ENCODE measurements around the gene OGA. TPM values are rescaled to one million over a fixed set of nuclear protein-coding genes. Genes with fewer than 3 reads are reported as not detected.

Gene OGA
- total and polyA plus RNA-seq, 2 of the 8 experiments (the other 6 are each of a cell fraction or from before 2014, with no cell fraction given): 31.2 to 107 TPM

GRCh38 chr10:101838416-101838970 lies 20.2 kb upstream of the OGA start:
- Histone ChIP-seq H2AFZ (ENCODE audit: low read length) (no peak overlapping the region), H3K4me2 (ENCODE audit: insufficient read depth in 1 of 2, low read depth in 2 of 2, low read length in 2 of 2) (peak overlapping the region; percentile 90 to 95; a peak in 1 of 4 replicates), H3K23ac (ENCODE audit: insufficient read length) (no peak overlapping the region), H3K56ac (replicated peaks; ENCODE audit: insufficient read length, low read depth, low read length) (no peak overlapping the region), H3K27me3 (replicated peaks in 1 of 4; ENCODE audit: control insufficient read depth in 3 of 4, extremely low read depth in 1 of 4, insufficient read depth in 3 of 4, low read length in 3 of 4) (peaks cover 3 to 18% (median 18%) of the 10 kb centered on the region in 4 experiments), H2BK20ac (ENCODE audit: low read length) (no peak overlapping the region), H3K4me3 (ENCODE audit: extremely low read depth in 1 of 4, insufficient read depth in 2 of 4, low read depth in 3 of 4, low read length in 4 of 4) (no peak overlapping the region), H2BK15ac (ENCODE audit: low read length) (no peak overlapping the region), H3K79me2 (ENCODE audit: control insufficient read depth in 1 of 2, insufficient read depth in 2 of 2, low read length in 2 of 2) (no peaks in the 10 kb centered on the region), H3K9me3 (ENCODE audit: insufficient read depth in 2 of 2, low read depth in 1 of 2, low read length in 1 of 2) (no peaks in the 10 kb centered on the region), H2BK5ac (ENCODE audit: low read depth, low read length) (no peak overlapping the region), H4K20me1 (replicated peaks in 1 of 2; ENCODE audit: control insufficient read depth in 1 of 2, insufficient read depth in 2 of 2, low read length in 2 of 2) (peaks cover 14 to 25% of the 10 kb centered on the region in 2 experiments), H3K36me3 (ENCODE audit: control insufficient read depth in 2 of 4, insufficient read depth in 4 of 4, low read length in 3 of 4) (no peaks in the 10 kb centered on the region), H4K8ac (ENCODE audit: extremely low read depth, insufficient read depth, low read length) (no peak overlapping the region), H3K18ac (ENCODE audit: extremely low read depth, low read length) (no peak overlapping the region; the same call in 1 of the 2 replicates), H2AK5ac (ENCODE audit: low read depth, low read length) (no peak overlapping the region; the same call in 1 of the 2 replicates), H3K23me2 (ENCODE audit: low read depth, low read length) (peaks cover 14% of the 10 kb centered on the region; the same call in 1 of the 2 replicates), H3K79me1 (ENCODE audit: low read depth, low read length) (peaks cover 1% of the 10 kb centered on the region; the same call in 1 of the 2 replicates), H4K5ac (ENCODE audit: insufficient read length, low read depth, low read length) (no peak overlapping the region), H2BK12ac (ENCODE audit: low read depth, low read length) (no peak overlapping the region), H3K4me1 (replicated peaks in 1 of 4; ENCODE audit: control insufficient read depth in 3 of 4, insufficient read depth in 4 of 4, low read length in 3 of 4) (peaks cover 3 to 19% (median 11%) of the 10 kb centered on the region in 4 experiments), H3K27ac (ENCODE audit: low read depth, low read length) (no peak overlapping the region), H3K14ac (ENCODE audit: insufficient read length) (no peak overlapping the region), H4K91ac (replicated peaks; ENCODE audit: insufficient read length, low read length) (no peak overlapping the region), H3K4ac (replicated peaks; ENCODE audit: insufficient read length, low read depth, low read length) (no peak overlapping the region), H2BK120ac (replicated peaks; ENCODE audit: low read depth, low read length) (peak overlapping the region; percentile 34), H3K9ac (replicated peaks in 1 of 4; ENCODE audit: extremely low read depth in 1 of 4, low read depth in 3 of 4, low read length in 3 of 4) (no peak overlapping the region)
- WGBS, 2 experiments (ENCODE audit: extremely low coverage in 1 of 2, insufficient coverage in 1 of 2, insufficient read length in 1 of 2, insufficient replicate concordance in 2 of 2, low coverage in 1 of 2, low lambda C conversion rate in 2 of 2, missing lambda C conversion rate in 1 of 2): 93% methylated on average over 6 of the region's 6 CpGs; no CpG with 5 or more reads in 1 of the 2 experiments
- CTCF ChIA-PET (ENCODE audit: partially characterized antibody): interaction anchor here (0.6 to 7.1 kb wide), 8 partner anchors 18 to 269 kb away, joined by 3 to 70 read pairs (median 6); partner anchors contain the start of gene OGA
- POLR2A ChIA-PET (ENCODE audit: partially characterized antibody): interaction anchor here (3.2 kb wide), 1 partner anchor 20 kb away, joined by 16 read pairs; the partner anchor contains the start of gene OGA
- no peak for DNase-seq (ENCODE audit: low read depth in 1 of 2, low spot score in 2 of 2)
- FAIRE-seq: no peak
- TF ChIP-seq SP2 (IDR thresholded peaks at IDR 0.05; ENCODE audit: low read length) (no peak), HDAC2 (IDR thresholded peaks at IDR 0.05; ENCODE audit: borderline replicate concordance in 1 of 2, low read depth in 2 of 2, low read length in 2 of 2) (no peak), KDM1A (IDR thresholded peaks at IDR 0.05; ENCODE audit: borderline replicate concordance, low read length) (no peak), MAFK (IDR thresholded peaks at IDR 0.05; ENCODE audit: low read depth, low read length) (no peak), HDAC6 (IDR thresholded peaks at IDR 0.05; ENCODE audit: low read depth, low read length) (no peak), SIRT6 (IDR thresholded peaks at IDR 0.05; ENCODE audit: low read length) (no peak), TAF1 (IDR thresholded peaks at IDR 0.05; ENCODE audit: low read depth, low read length) (no peak), CTCF (IDR thresholded peaks at IDR 0.05; ENCODE audit: control extremely low read depth in 1 of 3, insufficient read depth in 1 of 3, low read depth in 1 of 3, low read length in 3 of 3) (no peak), KDM5A (IDR thresholded peaks at IDR 0.05; ENCODE audit: low read length) (no peak)

Measured in H1 (cell line).